ENCODE measurements around the gene CACNA1C. TPM values are rescaled to one million over a fixed set of nuclear protein-coding genes. Genes with fewer than 3 reads are reported as not detected.

CACNA1C gene
- total RNA-seq, 1 donor from 2014 or later = 0.14 TPM

DNA sequence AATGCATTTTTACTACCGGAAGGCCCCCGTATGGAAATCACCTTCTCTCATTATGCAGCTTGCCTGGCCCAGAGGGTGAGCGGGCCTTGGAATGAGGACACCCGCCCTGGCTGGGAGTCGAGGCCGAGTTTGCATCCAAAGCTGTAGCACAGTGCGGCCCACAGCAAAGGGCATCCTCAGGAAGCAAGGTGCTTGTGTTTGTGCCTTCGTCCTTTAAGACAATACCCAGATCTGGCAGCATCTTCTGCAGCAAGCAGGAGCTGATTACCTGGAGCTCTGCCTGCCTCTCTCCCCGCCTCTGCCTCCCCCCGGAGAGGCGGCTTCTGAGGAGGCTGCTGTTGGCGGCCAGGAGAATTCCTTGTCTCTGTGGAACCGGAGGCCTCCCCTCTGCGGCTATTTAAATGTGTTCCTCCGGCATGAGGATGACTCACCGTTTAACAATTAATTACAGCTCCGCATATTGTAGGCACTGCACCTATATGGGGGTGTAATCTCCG, 145.3 kb downstream of the CACNA1C start:
- DNase-seq (ENCODE audit: low spot score) = no peak
- H3K9me3 Mint-ChIP-seq = no peaks in the 10 kb centered on the region
- no peaks in the 10 kb centered on the region for H3K27me3 Mint-ChIP-seq (ENCODE audit: low read depth)
- intact Hi-C loops (cut with micrococcal nuclease) = no loop called here
- H3K4me3 Mint-ChIP-seq (ENCODE audit: low read depth) = no peak overlapping the region
- no peaks in the 10 kb centered on the region for H3K4me1 Mint-ChIP-seq (ENCODE audit: low read depth)
- H3K27ac Mint-ChIP-seq = no peak overlapping the region
- no peaks in the 10 kb centered on the region for H3K36me3 Mint-ChIP-seq (ENCODE audit: low read depth)

DNA sequence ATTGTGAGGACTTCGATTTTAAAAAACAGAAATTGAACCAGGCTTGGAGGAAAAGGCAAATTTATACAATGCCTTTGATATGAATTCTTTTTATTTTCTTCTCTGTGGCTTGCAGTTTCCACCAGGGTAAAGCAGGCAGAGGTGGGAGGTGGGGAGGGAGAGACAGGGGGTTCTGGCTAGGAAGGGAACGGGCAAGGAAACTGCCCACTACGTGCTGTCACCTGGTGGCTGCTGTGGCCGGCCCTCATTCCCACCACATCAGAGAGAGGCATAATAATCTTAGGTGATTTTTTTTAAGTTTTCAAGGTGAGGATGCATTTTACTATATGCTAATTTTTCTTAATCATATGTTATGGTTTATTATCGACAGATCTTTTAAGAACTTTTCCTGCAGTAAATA, 145.8 kb downstream of the CACNA1C start:
- Mint-ChIP-seq H3K4me1 (ENCODE audit: low read depth) (no peaks in the 10 kb centered on the region), H3K27me3 (ENCODE audit: low read depth) (no peaks in the 10 kb centered on the region), H3K36me3 (ENCODE audit: low read depth) (no peaks in the 10 kb centered on the region), H3K27ac (no peak overlapping the region), H3K9me3 (no peaks in the 10 kb centered on the region), H3K4me3 (ENCODE audit: low read depth) (no peak overlapping the region)
- no peak for DNase-seq (ENCODE audit: low spot score)
- intact Hi-C loops (cut with micrococcal nuclease) = no loop called here

DNA sequence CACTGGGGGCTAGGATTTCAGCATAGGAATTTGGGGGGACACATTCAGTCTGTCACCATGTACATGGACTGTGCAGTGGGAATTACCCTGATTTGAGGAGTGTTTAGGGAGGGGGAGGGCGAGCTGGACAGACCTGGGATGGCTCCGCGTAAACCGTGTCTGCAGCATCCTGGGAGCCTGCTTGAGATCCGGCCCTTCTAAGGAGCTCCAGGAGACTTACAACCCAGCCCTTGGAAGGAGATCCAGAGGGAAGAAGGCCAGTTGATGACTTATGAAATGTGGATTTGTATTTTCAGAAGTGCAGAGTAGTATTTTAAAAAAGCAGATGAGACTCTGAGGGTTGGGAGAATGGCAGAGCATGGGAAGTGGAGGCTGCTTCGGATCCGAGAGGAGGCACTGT, 153.2 kb downstream of the CACNA1C start:
- intact Hi-C loops (cut with micrococcal nuclease) = no loop called here
- no peaks in the 10 kb centered on the region for H3K9me3 Mint-ChIP-seq
- DNase-seq (ENCODE audit: low spot score) = no peak
- peaks cover 8% of the 10 kb centered on the region for H3K27me3 Mint-ChIP-seq (ENCODE audit: low read depth)
- H3K36me3 Mint-ChIP-seq (ENCODE audit: low read depth) = no peaks in the 10 kb centered on the region
- H3K4me1 Mint-ChIP-seq (ENCODE audit: low read depth) = no peaks in the 10 kb centered on the region
- no peak overlapping the region for H3K27ac Mint-ChIP-seq
- H3K4me3 Mint-ChIP-seq (ENCODE audit: low read depth) = no peak overlapping the region

DNA sequence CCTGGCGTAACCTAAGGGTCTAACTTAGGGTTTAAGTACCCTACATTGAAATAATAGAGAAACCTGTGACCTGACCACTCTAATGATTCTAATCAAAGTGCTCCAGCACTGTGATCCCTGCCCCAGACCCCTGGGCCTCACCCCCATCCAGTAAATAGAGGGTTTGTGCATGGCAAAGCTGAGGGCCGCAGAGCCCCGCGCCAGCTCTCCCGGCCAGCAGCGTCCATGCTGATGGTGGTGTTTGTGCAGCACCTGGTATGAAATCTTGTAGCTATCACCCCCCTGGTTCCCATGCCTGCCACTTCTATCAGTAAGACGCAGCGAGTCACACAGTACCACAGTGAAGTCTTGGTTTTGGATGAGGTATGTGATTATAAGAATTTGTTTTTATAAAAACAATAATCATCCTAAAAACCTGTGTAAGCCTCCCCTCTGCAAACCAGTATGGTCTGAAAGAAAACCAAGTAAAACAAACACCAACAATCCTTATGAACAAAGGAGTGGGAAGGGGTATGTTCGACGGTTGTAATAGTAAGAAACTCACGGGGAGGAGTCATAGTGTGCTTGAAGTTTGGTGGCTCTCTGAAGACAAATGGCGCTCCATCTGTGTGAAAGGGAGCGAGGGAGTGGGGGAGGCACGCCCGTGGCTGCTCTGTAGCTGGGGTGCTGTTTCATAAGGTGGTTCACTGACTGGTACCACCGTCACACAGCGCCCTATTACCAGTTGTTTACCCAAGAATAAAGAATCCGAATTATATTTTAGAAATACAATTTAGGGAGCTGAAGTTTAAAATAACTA, 156.2 kb downstream of the CACNA1C start:
- no peak overlapping the region for H3K4me3 Mint-ChIP-seq (ENCODE audit: low read depth)
- H3K27ac Mint-ChIP-seq = no peak overlapping the region
- intact Hi-C loops (cut with micrococcal nuclease) = no loop called here
- no peaks in the 10 kb centered on the region for H3K9me3 Mint-ChIP-seq
- no peaks in the 10 kb centered on the region for H3K4me1 Mint-ChIP-seq (ENCODE audit: low read depth)
- H3K36me3 Mint-ChIP-seq (ENCODE audit: low read depth) = no peaks in the 10 kb centered on the region
- peaks cover 15% of the 10 kb centered on the region for H3K27me3 Mint-ChIP-seq (ENCODE audit: low read depth)
- no peak for DNase-seq (ENCODE audit: low spot score)

DNA sequence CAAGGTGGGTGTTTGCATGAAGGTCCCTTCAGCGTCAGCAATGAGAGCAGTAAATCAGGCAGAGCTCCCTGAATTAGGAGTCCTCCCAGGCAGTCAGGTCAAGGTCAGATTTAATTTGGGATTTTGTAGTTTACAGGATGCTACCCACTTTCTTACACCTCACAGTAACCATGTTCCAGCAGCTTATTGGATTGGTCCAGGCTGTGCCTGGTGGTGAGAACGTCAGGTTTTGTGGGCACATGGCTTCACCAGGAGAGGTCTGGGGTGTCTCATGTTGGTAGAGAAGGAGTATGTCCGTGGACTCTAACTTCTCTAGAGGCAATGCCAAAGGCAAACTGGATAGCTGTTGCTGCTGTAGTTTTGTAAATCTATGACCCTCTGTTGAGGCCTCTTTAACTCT, 158.3 kb downstream of the CACNA1C start:
- Mint-ChIP-seq H3K9me3 (no peaks in the 10 kb centered on the region), H3K36me3 (ENCODE audit: low read depth) (no peaks in the 10 kb centered on the region), H3K4me1 (ENCODE audit: low read depth) (no peaks in the 10 kb centered on the region), H3K27me3 (ENCODE audit: low read depth) (peaks cover 15% of the 10 kb centered on the region), H3K27ac (no peak overlapping the region), H3K4me3 (ENCODE audit: low read depth) (no peak overlapping the region)
- intact Hi-C loops (cut with micrococcal nuclease) = no loop called here
- no peak for DNase-seq (ENCODE audit: low spot score)

DNA sequence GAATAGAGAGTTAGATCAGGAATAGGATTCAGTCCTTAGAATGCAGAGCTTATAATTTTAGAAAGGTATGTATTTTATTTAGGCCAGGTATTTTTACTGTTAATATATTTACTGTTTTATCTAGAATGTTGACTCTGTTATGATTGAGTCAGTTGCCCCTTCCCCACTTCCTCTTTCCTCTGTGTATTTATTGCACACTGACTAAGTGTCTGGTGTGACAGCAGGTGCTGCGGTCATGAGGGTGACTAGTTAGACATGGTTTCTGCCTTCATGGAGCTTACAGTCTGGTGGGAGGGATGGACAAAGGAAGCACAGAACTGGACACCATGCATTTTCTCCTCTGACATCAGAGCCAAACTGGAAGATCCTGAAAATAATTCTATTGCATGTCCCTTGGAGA, 159.8 kb downstream of the CACNA1C start:
- intact Hi-C loops (cut with micrococcal nuclease) = no loop called here
- DNase-seq (ENCODE audit: low spot score) = no peak
- Mint-ChIP-seq H3K27ac (no peak overlapping the region), H3K4me3 (ENCODE audit: low read depth) (no peak overlapping the region), H3K9me3 (no peaks in the 10 kb centered on the region), H3K4me1 (ENCODE audit: low read depth) (no peaks in the 10 kb centered on the region), H3K36me3 (ENCODE audit: low read depth) (no peaks in the 10 kb centered on the region), H3K27me3 (ENCODE audit: low read depth) (peaks cover 15% of the 10 kb centered on the region)

DNA sequence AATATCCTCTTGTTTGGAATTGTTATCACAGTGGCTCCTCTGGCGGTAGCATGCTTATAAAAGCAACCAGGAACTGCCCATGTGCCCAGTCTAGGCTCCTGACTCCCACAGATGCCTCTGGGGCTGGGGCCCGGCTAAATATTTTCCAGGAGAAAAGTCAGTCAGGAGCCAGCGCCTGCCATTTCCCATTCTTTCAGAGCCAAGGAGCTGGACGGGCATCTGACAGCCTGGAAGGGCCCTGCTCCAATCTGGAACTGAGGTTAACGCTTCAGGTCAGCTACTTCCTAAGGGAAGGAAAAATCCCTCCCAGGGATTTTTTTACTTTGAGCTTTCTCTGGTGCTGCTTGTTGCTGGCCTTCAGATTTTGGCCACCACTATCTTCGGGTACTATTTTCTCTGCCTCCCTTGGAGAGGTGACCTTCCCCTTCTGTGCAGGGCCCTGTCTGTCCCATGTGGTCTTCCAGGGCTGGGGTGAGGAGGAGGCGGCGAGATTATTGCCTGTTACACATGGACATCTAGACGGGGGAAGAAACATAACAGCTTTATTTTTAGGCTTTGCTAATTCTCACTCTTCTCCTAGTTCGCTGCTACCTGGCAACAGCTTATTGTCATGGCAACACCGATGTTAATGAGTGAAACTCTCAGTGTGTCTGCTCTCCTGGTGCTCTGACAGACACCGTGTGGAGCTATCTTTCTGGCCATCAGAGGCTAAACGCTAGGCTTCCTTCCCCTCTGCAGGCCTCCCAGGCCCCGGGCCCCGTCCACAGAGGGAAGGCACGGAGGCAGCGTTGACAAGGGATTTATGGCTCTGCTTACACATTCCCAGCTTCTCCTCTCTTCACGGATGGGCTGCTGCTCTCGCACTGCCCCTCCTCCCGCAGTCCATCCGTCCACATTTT, 160.4 kb downstream of the CACNA1C start:
- Mint-ChIP-seq H3K4me3 (ENCODE audit: low read depth) (no peak overlapping the region), H3K27me3 (ENCODE audit: low read depth) (peaks cover 15% of the 10 kb centered on the region), H3K9me3 (no peaks in the 10 kb centered on the region), H3K27ac (no peak overlapping the region), H3K36me3 (ENCODE audit: low read depth) (no peaks in the 10 kb centered on the region), H3K4me1 (ENCODE audit: low read depth) (no peaks in the 10 kb centered on the region)
- DNase-seq (ENCODE audit: low spot score) = no peak
- intact Hi-C loops (cut with micrococcal nuclease) = no loop called here

DNA sequence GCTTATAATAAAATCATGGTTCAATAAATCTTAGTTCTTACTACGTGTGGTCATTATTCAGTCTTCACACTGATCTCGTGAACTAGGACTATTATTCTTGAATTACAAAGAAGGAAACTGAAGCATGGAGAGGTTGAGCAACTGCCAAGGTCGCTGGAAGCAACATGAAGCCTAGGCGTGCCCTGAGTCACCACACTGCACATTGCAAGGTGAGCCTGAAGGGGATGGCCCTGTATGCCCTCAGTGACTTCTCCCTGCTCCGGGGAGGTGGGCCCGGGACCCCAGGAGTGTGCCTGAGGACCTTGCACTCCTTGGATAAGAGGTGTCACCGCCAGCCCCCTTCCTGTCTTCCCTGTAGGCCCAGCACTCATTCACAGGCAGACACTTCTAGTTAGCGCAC, 161.6 kb downstream of the CACNA1C start:
- Mint-ChIP-seq H3K27me3 (ENCODE audit: low read depth) (peaks cover 15% of the 10 kb centered on the region), H3K36me3 (ENCODE audit: low read depth) (no peaks in the 10 kb centered on the region), H3K4me1 (ENCODE audit: low read depth) (no peaks in the 10 kb centered on the region), H3K27ac (no peak overlapping the region), H3K9me3 (no peaks in the 10 kb centered on the region), H3K4me3 (ENCODE audit: low read depth) (no peak overlapping the region)
- intact Hi-C loops (cut with micrococcal nuclease) = no loop called here
- no peak for DNase-seq (ENCODE audit: low spot score)

DNA sequence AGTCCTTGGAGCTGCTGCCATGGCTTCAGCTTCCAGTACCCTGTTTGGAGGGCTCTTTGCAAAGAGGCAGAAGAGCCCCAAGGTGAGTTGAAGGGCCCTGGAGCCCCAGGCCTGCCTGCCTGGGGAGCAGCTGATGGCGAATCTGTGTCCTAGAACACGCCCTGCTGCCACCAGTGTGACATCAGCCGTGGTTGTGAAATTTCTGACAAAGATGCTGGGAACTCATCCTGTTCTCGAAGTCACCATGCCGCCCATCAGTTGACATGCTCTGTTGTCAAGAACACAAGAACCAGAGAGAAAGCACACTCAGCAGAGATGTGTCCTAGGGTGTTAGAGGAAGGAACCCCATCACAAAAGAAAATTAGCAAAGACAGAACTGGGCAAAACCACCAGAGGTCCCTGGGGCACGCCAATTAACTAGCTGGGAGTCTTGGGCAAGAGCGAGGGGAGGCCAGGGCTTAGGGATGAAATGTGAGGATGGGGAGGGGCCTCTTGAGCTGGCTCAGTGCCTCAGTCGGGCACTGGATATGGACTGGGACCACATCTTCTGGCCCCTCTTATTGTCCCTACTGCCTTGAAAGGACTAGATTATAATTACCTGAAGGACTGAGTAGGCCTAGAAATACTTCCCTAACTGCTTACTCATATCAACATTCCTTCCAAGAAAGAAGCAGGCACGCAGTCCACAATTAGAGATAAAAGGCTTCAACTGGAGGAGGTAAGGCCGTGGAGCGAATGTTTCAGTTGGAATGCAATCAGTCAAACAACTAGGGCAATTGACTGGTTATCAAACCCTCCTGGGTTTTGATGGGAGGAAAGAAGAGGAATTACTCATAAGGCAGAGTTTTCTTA, 163.1 kb downstream of the CACNA1C start:
- peaks cover 11% of the 10 kb centered on the region for H3K27me3 Mint-ChIP-seq (ENCODE audit: low read depth)
- H3K27ac Mint-ChIP-seq = no peak overlapping the region
- H3K36me3 Mint-ChIP-seq (ENCODE audit: low read depth) = no peaks in the 10 kb centered on the region
- intact Hi-C loops (cut with micrococcal nuclease) = no loop called here
- DNase-seq (ENCODE audit: low spot score) = no peak
- H3K4me1 Mint-ChIP-seq (ENCODE audit: low read depth) = no peaks in the 10 kb centered on the region
- no peaks in the 10 kb centered on the region for H3K9me3 Mint-ChIP-seq
- H3K4me3 Mint-ChIP-seq (ENCODE audit: low read depth) = no peak overlapping the region

DNA sequence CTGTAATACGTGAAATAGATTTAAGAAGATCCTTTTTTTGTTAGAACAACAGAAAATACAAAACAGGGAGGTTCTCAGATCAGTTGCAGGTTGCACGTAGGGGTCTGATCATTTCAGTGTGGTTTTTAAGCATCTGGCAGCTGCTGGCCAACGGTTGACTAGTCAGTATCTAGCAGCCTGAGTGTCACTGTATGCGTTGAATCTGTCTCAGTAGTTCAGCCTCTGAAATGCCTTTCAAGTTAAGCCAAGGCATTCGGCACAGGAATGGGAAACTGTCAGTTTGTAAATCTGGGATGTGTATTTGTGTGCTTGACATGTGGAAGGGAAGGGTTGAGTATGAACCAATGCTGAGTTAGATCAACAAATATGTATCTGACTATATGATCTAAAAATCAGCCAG, 165.9 kb downstream of the CACNA1C start:
- H3K27ac Mint-ChIP-seq = no peak overlapping the region
- H3K9me3 Mint-ChIP-seq = no peaks in the 10 kb centered on the region
- H3K4me1 Mint-ChIP-seq (ENCODE audit: low read depth) = no peaks in the 10 kb centered on the region
- H3K36me3 Mint-ChIP-seq (ENCODE audit: low read depth) = no peaks in the 10 kb centered on the region
- no peak overlapping the region for H3K4me3 Mint-ChIP-seq (ENCODE audit: low read depth)
- DNase-seq (ENCODE audit: low spot score) = no peak
- intact Hi-C loops (cut with micrococcal nuclease) = no loop called here
- H3K27me3 Mint-ChIP-seq (ENCODE audit: low read depth) = peaks cover 9% of the 10 kb centered on the region

DNA sequence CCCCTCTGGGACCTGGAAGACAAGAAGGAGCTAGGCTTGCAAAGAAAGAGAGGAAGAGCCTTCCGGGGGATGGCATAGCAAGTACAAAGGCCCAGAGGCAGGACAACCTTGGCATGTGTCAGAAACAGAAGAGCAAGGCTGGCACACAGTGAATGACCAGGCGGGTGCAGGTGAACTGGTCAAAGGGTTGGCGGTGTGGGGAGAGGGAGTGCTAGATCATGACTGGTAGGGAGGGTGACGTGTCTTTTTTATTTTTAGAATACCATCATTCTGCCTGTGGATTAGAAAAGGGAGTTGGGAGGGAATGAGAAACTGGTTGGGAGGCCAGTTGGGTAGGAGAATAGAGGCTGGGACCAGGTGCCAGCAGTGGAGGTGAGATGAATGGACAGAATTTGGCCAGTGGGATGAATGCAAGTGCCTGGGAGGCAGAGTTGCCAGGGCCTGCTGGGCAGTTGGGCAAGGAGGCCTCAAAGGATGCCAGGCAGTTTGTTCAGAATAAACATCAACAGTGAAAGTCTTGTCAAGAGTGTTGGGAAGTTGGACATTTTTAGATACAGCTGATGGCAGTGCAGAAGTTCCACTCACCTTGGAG, 168.3 kb downstream of the CACNA1C start:
- H3K36me3 Mint-ChIP-seq (ENCODE audit: low read depth) = no peaks in the 10 kb centered on the region
- no peaks in the 10 kb centered on the region for H3K4me1 Mint-ChIP-seq (ENCODE audit: low read depth)
- H3K27ac Mint-ChIP-seq = no peak overlapping the region
- DNase-seq (ENCODE audit: low spot score) = no peak
- peaks cover 8% of the 10 kb centered on the region for H3K27me3 Mint-ChIP-seq (ENCODE audit: low read depth)
- intact Hi-C loops (cut with micrococcal nuclease) = no loop called here
- H3K9me3 Mint-ChIP-seq = no peaks in the 10 kb centered on the region
- H3K4me3 Mint-ChIP-seq (ENCODE audit: low read depth) = no peak overlapping the region

DNA sequence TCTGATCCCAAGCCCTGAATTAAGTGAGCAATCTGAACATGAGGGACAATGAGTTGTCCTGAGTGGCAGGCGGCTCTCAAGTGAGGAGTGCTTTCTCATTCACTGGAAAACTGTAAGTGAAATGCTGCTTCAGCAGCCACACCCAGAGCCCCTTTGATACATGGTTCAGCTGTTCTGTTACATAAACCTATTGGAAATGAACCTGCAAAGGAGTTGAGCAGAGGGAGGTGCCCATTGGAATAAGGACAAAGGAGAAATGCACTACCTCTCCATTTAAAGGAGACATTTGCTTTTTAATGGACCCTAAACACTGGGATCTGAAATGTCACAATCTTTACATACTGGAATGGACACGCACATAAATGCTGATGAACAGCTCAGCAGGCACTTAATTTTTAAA, 169.9 kb downstream of the CACNA1C start:
- intact Hi-C loops (cut with micrococcal nuclease) = no loop called here
- Mint-ChIP-seq H3K27me3 (ENCODE audit: low read depth) (peaks cover 15% of the 10 kb centered on the region), H3K27ac (no peak overlapping the region), H3K9me3 (no peaks in the 10 kb centered on the region), H3K4me3 (ENCODE audit: low read depth) (no peak overlapping the region), H3K36me3 (ENCODE audit: low read depth) (no peaks in the 10 kb centered on the region), H3K4me1 (ENCODE audit: low read depth) (no peaks in the 10 kb centered on the region)
- DNase-seq (ENCODE audit: low spot score) = no peak
